ENCODE measurements around the gene TSPAN12. TPM values are rescaled to one million over a fixed set of nuclear protein-coding genes. Genes with fewer than 3 reads are reported as not detected.

Gene TSPAN12
- total RNA-seq, 1 experiment from 2014 or later = 1.4 TPM

DNA sequence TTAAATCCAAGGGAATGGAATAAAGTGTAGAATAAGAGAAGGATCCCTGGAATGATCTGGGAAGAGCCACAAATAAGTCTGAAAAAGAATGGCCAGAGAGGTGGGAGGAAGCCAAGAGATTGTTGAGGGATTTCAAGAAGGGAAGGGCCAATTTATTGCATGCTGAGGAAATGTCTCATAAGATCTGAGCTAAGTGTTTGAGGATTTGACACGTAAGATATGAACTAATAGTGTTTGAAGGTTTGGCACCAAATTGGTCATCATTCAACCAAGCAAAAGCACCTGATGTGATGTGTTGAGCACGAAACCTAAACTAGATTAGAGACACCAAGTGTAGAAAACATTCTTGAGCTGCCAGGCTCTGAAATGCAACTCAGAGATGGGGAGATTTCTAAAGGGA lies 97.9 kb downstream of the TSPAN12 start:
- no peak overlapping the region for H3K27ac ChIP-seq (ENCODE audit: low read length)
- H3K27me3 ChIP-seq (ENCODE audit: control insufficient read depth, insufficient read depth, low read length) = no peaks in the 10 kb centered on the region
- intact Hi-C loops (cut with micrococcal nuclease; ENCODE audit: unreplicated experiment) = no loop called here
- TF ChIP-seq SIN3A (IDR thresholded peaks at IDR 0.05; ENCODE audit: borderline replicate concordance, insufficient read depth, low read depth, low read length) = no peak
- TF ChIP-seq, protein P1, sequence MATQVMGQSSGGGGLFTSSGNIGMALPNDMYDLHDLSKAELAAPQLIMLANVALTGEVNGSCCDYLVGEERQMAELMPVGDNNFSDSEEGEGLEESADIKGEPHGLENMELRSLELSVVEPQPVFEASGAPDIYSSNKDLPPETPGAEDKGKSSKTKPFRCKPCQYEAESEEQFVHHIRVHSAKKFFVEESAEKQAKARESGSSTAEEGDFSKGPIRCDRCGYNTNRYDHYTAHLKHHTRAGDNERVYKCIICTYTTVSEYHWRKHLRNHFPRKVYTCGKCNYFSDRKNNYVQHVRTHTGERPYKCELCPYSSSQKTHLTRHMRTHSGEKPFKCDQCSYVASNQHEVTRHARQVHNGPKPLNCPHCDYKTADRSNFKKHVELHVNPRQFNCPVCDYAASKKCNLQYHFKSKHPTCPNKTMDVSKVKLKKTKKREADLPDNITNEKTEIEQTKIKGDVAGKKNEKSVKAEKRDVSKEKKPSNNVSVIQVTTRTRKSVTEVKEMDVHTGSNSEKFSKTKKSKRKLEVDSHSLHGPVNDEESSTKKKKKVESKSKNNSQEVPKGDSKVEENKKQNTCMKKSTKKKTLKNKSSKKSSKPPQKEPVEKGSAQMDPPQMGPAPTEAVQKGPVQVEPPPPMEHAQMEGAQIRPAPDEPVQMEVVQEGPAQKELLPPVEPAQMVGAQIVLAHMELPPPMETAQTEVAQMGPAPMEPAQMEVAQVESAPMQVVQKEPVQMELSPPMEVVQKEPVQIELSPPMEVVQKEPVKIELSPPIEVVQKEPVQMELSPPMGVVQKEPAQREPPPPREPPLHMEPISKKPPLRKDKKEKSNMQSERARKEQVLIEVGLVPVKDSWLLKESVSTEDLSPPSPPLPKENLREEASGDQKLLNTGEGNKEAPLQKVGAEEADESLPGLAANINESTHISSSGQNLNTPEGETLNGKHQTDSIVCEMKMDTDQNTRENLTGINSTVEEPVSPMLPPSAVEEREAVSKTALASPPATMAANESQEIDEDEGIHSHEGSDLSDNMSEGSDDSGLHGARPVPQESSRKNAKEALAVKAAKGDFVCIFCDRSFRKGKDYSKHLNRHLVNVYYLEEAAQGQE (IDR thresholded peaks at IDR 0.05; ENCODE audit: insufficient read depth in 1 of 2, low read depth in 2 of 2, low read length in 1 of 2) = no peak
- TF ChIP-seq POLR2AphosphoS5 (IDR thresholded peaks at IDR 0.05; ENCODE audit: low read depth, low read length) = no peak
- TF ChIP-seq, protein P2, sequence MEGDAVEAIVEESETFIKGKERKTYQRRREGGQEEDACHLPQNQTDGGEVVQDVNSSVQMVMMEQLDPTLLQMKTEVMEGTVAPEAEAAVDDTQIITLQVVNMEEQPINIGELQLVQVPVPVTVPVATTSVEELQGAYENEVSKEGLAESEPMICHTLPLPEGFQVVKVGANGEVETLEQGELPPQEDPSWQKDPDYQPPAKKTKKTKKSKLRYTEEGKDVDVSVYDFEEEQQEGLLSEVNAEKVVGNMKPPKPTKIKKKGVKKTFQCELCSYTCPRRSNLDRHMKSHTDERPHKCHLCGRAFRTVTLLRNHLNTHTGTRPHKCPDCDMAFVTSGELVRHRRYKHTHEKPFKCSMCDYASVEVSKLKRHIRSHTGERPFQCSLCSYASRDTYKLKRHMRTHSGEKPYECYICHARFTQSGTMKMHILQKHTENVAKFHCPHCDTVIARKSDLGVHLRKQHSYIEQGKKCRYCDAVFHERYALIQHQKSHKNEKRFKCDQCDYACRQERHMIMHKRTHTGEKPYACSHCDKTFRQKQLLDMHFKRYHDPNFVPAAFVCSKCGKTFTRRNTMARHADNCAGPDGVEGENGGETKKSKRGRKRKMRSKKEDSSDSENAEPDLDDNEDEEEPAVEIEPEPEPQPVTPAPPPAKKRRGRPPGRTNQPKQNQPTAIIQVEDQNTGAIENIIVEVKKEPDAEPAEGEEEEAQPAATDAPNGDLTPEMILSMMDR (IDR thresholded peaks at IDR 0.05) = no peak
- TF ChIP-seq TCF7L2 (IDR thresholded peaks at IDR 0.05; ENCODE audit: low read depth, low read length) = no peak
- no TSS peak for BruUV-seq (replicated peaks)
- ChIA-PET POLR2A (no interaction called here), CTCF (no interaction called here)
- H3K4me1 ChIP-seq (ENCODE audit: control insufficient read depth, insufficient read depth, low read length) = no peaks in the 10 kb centered on the region
- DNase-seq (ENCODE audit: low read depth, low spot score) (no peak), ATAC-seq (no peak)
- no peak overlapping the region for H3K4me3 ChIP-seq (ENCODE audit: low read depth in 2 of 2, low read length in 2 of 2)
- H3K9me3 ChIP-seq (ENCODE audit: control insufficient read depth, insufficient read depth, low read depth, low read length) = no peaks in the 10 kb centered on the region
- in situ Hi-C loops (cut with HindIII; ENCODE audit: low pct_unique_long_range_greater_than_20kb, low sequenced_read_pairs) = no loop called here
- no peaks in the 10 kb centered on the region for H3K36me3 ChIP-seq (ENCODE audit: control insufficient read depth, insufficient read depth, low read length)

DNA sequence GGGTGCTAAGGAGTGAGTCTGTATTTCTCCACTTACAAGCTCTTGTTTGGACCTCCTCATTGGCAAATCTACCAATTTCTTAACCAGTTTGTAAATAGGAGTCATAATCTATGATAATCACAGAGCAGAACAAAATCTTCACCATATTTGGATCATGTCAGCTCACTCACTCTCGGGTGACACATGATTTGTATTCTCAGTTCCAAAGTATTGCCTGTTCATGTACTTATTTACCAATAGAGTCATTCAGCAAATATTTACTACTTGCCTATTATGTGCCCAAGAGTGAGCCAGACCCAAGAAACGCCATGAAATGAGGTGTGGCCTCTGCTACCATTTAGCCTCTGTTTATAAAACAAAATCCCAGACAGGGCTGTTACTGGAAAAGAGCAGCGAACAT lies 114.8 kb downstream of the TSPAN12 start:
- Histone ChIP-seq H3K4me1 (ENCODE audit: control insufficient read depth, insufficient read depth, low read length) (no peaks in the 10 kb centered on the region), H3K27me3 (ENCODE audit: control insufficient read depth, insufficient read depth, low read length) (no peaks in the 10 kb centered on the region), H3K9me3 (ENCODE audit: control insufficient read depth, insufficient read depth, low read depth, low read length) (no peaks in the 10 kb centered on the region), H3K27ac (ENCODE audit: low read length) (no peak overlapping the region), H3K4me3 (ENCODE audit: low read depth in 2 of 2, low read length in 2 of 2) (no peak overlapping the region), H3K36me3 (ENCODE audit: control insufficient read depth, insufficient read depth, low read length) (no peaks in the 10 kb centered on the region)
- ATAC-seq (no peak), DNase-seq (ENCODE audit: low read depth, low spot score) (peak; percentile 65)
- intact Hi-C loops (cut with micrococcal nuclease; ENCODE audit: unreplicated experiment) = no loop called here
- in situ Hi-C loops (cut with HindIII; ENCODE audit: low pct_unique_long_range_greater_than_20kb, low sequenced_read_pairs) = no loop called here
- POLR2A ChIA-PET = no interaction called here
- CTCF ChIA-PET = no interaction called here
- TF ChIP-seq TCF7L2 (IDR thresholded peaks at IDR 0.05; ENCODE audit: low read depth, low read length) (no peak), POLR2AphosphoS5 (IDR thresholded peaks at IDR 0.05; ENCODE audit: low read depth, low read length) (no peak), SIN3A (IDR thresholded peaks at IDR 0.05; ENCODE audit: borderline replicate concordance, insufficient read depth, low read depth, low read length) (no peak)
- TF ChIP-seq, protein P2 (IDR thresholded peaks at IDR 0.05) = no peak
- TF ChIP-seq, protein P1 (IDR thresholded peaks at IDR 0.05; ENCODE audit: insufficient read depth in 1 of 2, low read depth in 2 of 2, low read length in 1 of 2) = no peak
- no TSS peak for BruUV-seq (replicated peaks)
